EH (cell line): ENCODE results near the gene ZNF30.
"Not testable (repeated sequence)": the region's sequence is repeated elsewhere in the genome, so short reads cannot be mapped to it uniquely, and the experiment has no call there.

Source experiments
- DNase-seq: peaks from one replicate; pipeline ENCODE4 v3.0.0-alpha.2; 2015; ENCODE audit warnings: low read depth

The ZNF30 gene

DNA sequence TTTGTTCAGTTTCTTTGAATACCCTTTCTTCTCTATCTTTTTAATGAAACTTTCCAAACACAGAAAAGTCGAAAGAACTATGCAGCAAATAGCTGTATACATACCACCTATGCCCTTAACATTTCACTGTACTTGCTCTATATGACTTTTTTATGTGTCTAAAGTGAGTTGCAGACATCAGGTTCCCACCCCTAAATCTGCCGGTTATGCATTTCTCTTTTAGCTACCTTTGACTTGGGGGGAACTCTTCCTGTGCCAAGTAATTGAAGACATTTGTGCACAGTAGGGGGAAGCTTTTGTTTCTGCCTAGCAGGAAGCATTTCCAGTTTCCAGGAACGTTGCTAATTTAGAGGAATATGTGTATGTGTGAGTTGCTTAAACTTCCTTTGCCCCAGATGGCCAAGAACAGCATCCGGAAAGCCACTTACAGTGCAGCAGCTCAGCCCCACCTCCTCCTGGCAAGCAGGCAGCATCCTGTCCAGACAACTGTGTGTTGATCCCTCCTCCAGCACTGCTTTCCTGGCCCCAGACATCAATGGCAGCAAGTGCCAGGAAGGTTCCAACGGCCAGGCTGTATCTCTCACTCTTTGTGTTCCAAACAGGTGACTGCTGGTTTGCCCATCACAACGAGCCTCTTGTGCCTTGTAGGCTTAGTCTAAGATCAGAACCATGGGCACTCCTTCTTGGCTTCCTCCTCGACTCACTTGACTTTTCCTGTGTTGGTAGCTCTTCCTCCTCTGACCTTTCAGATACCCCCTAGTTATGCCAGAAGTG is 58.7 kb downstream of the ZNF30 start:
- peak; percentile 58 for DNase-seq

DNA sequence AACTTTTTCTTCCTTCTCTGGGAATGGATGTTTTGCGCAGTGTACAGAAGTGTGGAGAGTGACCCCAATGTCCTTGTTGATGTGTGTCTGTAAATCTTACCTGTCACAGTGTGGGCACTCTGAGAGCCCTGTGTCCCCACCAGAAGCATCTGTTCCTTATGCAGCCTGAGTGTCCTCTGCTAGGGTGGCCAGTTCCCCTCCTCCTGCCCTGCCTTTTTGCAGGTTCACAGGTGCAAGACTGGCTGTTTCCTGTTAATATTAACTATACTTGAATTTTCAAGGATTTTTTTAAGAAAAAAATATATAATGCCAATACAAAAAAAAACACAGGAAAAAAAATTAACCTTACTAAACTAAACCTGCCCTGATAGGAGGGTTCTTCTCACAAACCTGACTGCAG is 61.4 kb downstream of the ZNF30 start:
- no peak for DNase-seq

DNA sequence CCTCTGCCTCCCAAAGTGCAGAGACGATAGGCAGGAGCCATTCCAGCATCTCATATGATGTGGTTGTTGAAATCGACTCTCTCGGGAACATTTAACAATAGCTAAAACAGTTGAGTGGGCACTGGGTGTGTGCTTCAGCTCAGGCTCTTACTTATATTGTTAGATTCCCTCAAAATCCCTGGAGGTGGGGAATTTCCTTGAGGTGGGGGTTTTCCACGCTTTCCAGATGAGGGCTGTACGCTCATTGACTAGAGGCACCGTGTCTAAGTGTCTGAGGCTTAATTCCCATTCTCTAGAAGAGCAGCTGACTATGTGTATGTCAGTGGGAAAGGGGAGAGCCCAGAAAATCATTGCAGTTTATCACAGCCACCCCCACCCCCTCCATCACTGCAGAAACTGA is 62.6 kb downstream of the ZNF30 start:
- no peak for DNase-seq

DNA sequence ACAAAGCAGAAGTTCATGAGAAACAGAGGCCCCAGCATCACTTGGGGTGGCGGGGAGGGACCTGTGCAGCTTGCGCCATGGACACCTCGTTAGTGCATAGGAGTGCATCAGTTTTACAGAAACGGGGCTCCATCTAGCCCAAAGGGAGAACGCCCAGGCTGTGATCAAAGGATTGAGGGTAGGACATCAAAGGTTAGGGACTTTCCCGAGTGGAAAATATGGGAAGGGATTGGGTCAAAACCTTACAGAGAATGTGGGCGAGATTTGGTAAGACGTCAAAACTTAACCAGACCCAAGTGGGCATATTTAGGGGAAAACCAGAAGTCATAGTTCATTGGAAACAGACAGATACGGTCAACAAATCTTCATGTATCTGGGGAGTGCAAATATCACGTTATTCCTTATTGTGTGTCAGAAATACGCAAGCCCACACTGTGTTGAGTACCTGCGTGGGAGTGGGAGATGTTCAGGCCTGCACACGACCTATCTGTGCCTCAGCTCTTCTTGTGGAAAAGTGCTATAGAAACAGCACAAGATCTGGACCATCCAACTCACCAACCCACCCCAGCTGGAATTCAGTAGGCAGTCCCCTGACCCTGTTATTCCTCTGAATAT is 64.0 kb downstream of the ZNF30 start:
- DNase-seq: no peak

DNA sequence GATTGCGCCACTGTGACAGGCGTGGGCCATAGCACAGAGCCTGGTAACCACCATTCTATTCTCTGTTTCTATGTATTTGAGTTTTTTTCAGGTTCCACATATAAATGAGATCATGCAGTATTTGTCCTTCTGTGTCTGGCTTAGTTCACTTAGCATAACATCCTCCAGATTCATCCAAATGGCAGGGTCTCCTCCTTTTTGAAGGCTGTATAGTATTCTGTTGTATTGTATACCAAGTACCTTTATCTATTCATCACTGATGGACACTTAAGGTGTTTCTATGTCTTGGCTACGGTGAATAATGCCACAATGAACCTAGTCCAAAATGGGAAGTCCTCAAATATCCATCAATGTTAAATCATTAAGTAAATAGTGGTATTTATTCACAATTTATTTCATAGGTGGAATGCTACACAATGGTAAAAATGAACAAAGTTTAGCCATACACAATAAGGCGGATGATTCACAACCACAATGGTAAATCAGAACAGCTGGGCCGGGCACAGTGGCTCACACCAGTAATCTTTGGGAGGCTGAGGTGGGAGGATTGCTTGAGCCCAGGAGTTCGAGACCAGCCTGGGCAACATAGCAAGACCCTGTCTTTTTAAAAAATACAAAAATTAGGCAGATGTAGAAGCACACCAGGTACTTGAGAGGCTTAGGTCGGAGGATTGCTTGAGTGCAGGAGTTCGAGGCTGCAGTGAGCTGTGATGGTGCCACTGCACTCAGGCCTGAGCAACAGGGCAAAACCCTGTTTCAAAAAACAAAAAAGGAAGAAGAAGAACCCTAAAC is 65.0 kb downstream of the ZNF30 start:
- DNase-seq: no peak

DNA sequence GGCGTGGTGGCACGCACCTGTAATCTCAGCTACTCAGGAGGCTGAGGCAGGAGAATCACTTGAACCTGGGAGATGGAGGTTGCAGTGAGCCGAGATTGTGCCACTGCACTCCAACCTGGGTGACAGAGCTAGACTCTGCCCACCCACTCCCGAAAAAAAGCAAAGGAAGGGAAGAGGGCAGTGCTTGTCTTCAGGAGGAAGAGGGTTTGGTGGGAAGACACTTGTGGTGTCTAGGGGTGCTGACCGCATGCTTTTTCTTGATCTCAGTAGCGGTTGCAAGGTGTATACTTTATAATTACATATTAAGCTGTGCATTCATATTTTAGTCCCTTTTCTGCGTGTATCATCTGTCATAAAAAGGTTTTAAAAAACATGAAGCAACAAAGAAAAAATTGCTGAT is 65.9 kb downstream of the ZNF30 start:
- DNase-seq: not testable (repeated sequence)

DNA sequence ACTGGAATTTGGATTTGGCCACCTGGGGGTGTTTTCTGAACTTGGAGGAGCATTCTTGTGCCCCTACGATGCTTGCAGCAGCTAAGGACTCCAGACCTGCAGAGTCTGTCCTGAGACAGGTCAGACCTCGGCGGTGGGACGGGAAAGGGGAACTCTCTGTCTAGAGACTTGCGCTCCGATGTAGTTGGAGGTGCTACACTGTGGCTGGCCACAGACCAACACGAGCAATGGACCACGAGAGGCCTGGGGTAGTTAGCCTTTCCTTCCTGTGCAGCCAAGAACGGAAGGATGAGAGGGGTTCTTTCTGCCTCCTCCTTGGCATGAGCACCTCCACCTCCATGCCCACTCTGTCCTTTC is 67.6 kb downstream of the ZNF30 start:
- no peak for DNase-seq
